HepG2 (cell line): ENCODE data around the gene SLC35F4. TPM values are rescaled to one million over a fixed set of nuclear protein-coding genes. Genes with fewer than 3 reads are reported as not detected.

ENCODE experiments used
- ATAC-seq: fragments of 200-7000 bp; cut with Tn5 transposase; 3 replicates; pipeline ENCODE4 v1.9.1; 2020; ENCODE audit warnings: mild to moderate bottlenecking, moderate library complexity
- BruUV-seq: library from RNA; stranded (reverse); fragments of 400-500 nt; replicated peaks from 2 replicates; lab custom pipeline; 2021; lab: Mats Ljungman, UMichigan
- CTCF ChIA-PET: fragments of 300-600 bp; formaldehyde crosslinking; extraction: SDS; loops from one replicate; lab custom pipeline; 2021; ENCODE audit warnings: low total read pairs, inconsistent platforms, low intra/inter-chr PET ratio; lab: Yijun Ruan, JAX
- POLR2A ChIA-PET: fragments of 350-600 bp; sonication (Branson Sonifier 250); formaldehyde crosslinking; loops from one replicate; lab custom pipeline; 2020; ENCODE audit warnings: antibody characterized with exemption, inconsistent platforms; lab: Yijun Ruan, JAX
- DNase-seq: peaks from one replicate; pipeline ENCODE4 v3.0.0-alpha.2; 2015; ENCODE audit warnings: low spot score
- FAIRE-seq: peaks from 3 replicates; lab custom pipeline; 2011; peaks lifted over from hg19 to GRCh38; lab: Jason Lieb, UNC
- H2AFZ ChIP-seq: one replicate; pipeline ENCODE4 v1.6.1; 2011; ENCODE audit warnings: low read length, inconsistent platforms
- H3K27ac ChIP-seq: fragments of 300-600 bp; 3 replicates; pipeline ENCODE4 v1.8.0; 2011; ENCODE audit warnings: mixed run types, mild to moderate bottlenecking, mixed read lengths, low read length, inconsistent platforms; ENCODE audit not compliant: insufficient read depth; ENCODE audit errors: extremely low read length
- H3K27me3 ChIP-seq, 2 experiments: fragments of 200-600 bp in 1 of 2; 2 replicates in 1 of 2; 3 replicates in 1 of 2; pipeline versions ENCODE4 v1.6.0 to v1.8.0; 2011; ENCODE audit warnings: low read length in 2 of 2, mild to moderate bottlenecking in 2 of 2, moderate library complexity in 2 of 2, inconsistent platforms in 1 of 2; ENCODE audit not compliant: insufficient read depth in 2 of 2, control insufficient read depth in 1 of 2
- H3K36me3 ChIP-seq, 2 experiments: fragments of 200-600 bp in 1 of 2; replicated peaks in 1 of 2; 2 replicates in 1 of 2; 3 replicates in 1 of 2; pipeline versions ENCODE4 v1.5.1 to v1.8.0; 2011; ENCODE audit warnings: low read length in 2 of 2, inconsistent platforms in 1 of 2; ENCODE audit not compliant: insufficient read depth in 2 of 2, control insufficient read depth in 1 of 2
- H3K4me1 ChIP-seq: 2 replicates; pipeline ENCODE4 v1.5.1; 2012; ENCODE audit warnings: low read length, inconsistent platforms; ENCODE audit not compliant: insufficient read depth
- H3K4me2 ChIP-seq: 2 replicates; pipeline ENCODE4 v1.6.0; 2011; ENCODE audit warnings: low read depth, low read length, inconsistent platforms
- H3K4me3 ChIP-seq, 3 experiments: fragments of 200-600 bp in 1 of 3; sonication (generic), shearing (Covaris generic) in 1 of 3; replicated peaks in 1 of 3; 2 replicates each; pipeline ENCODE4 v1.5.1; 2011 to 2016; ENCODE audit warnings: low read length in 3 of 3, inconsistent platforms in 2 of 3, low read depth in 2 of 3, mild to moderate bottlenecking in 2 of 3, control low read depth in 1 of 3, mixed read lengths in 1 of 3; ENCODE audit not compliant: insufficient read depth in 1 of 3
- H3K79me2 ChIP-seq: one replicate; pipeline ENCODE4 v1.6.1; 2011; ENCODE audit warnings: low read length, inconsistent platforms; ENCODE audit not compliant: insufficient read depth
- H3K9ac ChIP-seq: 2 replicates; pipeline ENCODE4 v1.6.0; 2011; ENCODE audit warnings: mild to moderate bottlenecking, low read depth, low read length, inconsistent platforms; ENCODE audit not compliant: insufficient read depth
- H3K9me3 ChIP-seq: 2 replicates; pipeline ENCODE4 v1.5.1; 2012; ENCODE audit warnings: mild to moderate bottlenecking, low read length
- H4K20me1 ChIP-seq: 2 replicates; pipeline ENCODE4 v1.6.0; 2011; ENCODE audit warnings: inconsistent platforms, mild to moderate bottlenecking, low read length, moderate library complexity; ENCODE audit not compliant: insufficient read depth
- ASH2L ChIP-seq: fragments of 300-600, 200-600 bp; sonication (generic); IDR thresholded peaks from 2 replicates; pipeline ENCODE4 v1.7.0; 2017; ENCODE audit warnings: low read depth, mild to moderate bottlenecking, moderate library complexity, mixed read lengths, low read length; ENCODE audit not compliant: insufficient read length
- ATAD3A ChIP-seq: sonication (generic); formaldehyde crosslinking; IDR thresholded peaks from 2 replicates; pipeline ENCODE4 v1.4.0; 2020; ENCODE audit warnings: missing genetic modification reagents
- CC2D1A ChIP-seq: sonication (generic); formaldehyde crosslinking; IDR thresholded peaks from 2 replicates; pipeline ENCODE4 v1.8.1; 2023; ENCODE audit warnings: mild to moderate bottlenecking, missing genetic modification reagents
- ETV6 ChIP-seq: sonication (generic); formaldehyde crosslinking; conservative IDR thresholded peaks from 2 replicates; pipeline ENCODE4 v1.4.0; 2020; ENCODE audit warnings: missing genetic modification reagents
- GZF1 ChIP-seq: sonication (generic); formaldehyde crosslinking; IDR thresholded peaks from 2 replicates; pipeline ENCODE4 v1.5.1; 2020; ENCODE audit warnings: mild to moderate bottlenecking, missing genetic modification reagents
- HDAC1 ChIP-seq: sonication (generic); formaldehyde crosslinking; IDR thresholded peaks from 2 replicates; pipeline ENCODE4 v1.5.1; 2020; ENCODE audit warnings: mild to moderate bottlenecking, missing genetic modification reagents
- KDM5B ChIP-seq: sonication (generic); formaldehyde crosslinking; IDR thresholded peaks from 2 replicates; pipeline ENCODE4 v1.4.0; 2020; ENCODE audit warnings: missing genetic modification reagents, mild to moderate bottlenecking, borderline replicate concordance
- PATZ1 ChIP-seq: sonication (generic); formaldehyde crosslinking; IDR thresholded peaks from 2 replicates; pipeline ENCODE4 v1.4.0; 2020; ENCODE audit warnings: missing genetic modification reagents
- POGZ ChIP-seq: sonication (generic); formaldehyde crosslinking; IDR thresholded peaks from 2 replicates; pipeline ENCODE4 v1.4.0; 2020; ENCODE audit warnings: mild to moderate bottlenecking, missing genetic modification reagents
- RFXANK ChIP-seq: IDR thresholded peaks from 2 replicates; pipeline ENCODE4 v1.6.1; 2016
- SMAD1 ChIP-seq: sonication (generic); formaldehyde crosslinking; IDR thresholded peaks from 2 replicates; pipeline ENCODE4 v1.4.0; 2020; ENCODE audit warnings: missing genetic modification reagents, low read depth, mild to moderate bottlenecking, borderline replicate concordance
- U2AF1 ChIP-seq: fragments of 200-400 bp; formaldehyde crosslinking; optimal IDR thresholded peaks from 2 replicates; pipeline ENCODE3; 2017; ENCODE audit warnings: mild to moderate bottlenecking, low read depth, low read length
- YEATS4 ChIP-seq: sonication (generic); formaldehyde crosslinking; IDR thresholded peaks from 2 replicates; pipeline ENCODE4 v1.4.0; 2020; ENCODE audit warnings: missing genetic modification reagents, borderline replicate concordance
- ZBTB42 ChIP-seq: sonication (generic); formaldehyde crosslinking; IDR thresholded peaks from 2 replicates; pipeline ENCODE4 v1.5.0; 2020; ENCODE audit warnings: mild to moderate bottlenecking, missing genetic modification reagents
- ZNF225 ChIP-seq: sonication (generic); formaldehyde crosslinking; IDR thresholded peaks from 2 replicates; pipeline ENCODE4 v1.4.0; 2020; ENCODE audit warnings: mild to moderate bottlenecking, missing genetic modification reagents
- ZNF451 ChIP-seq: sonication (generic); formaldehyde crosslinking; IDR thresholded peaks from 2 replicates; pipeline ENCODE4 v1.5.0; 2020; ENCODE audit warnings: mild to moderate bottlenecking, missing genetic modification reagents
- ZNF788 ChIP-seq: sonication (generic); formaldehyde crosslinking; IDR thresholded peaks from 2 replicates; pipeline ENCODE4 v1.5.0; 2020; ENCODE audit warnings: mild to moderate bottlenecking, missing genetic modification reagents, borderline replicate concordance
- WGBS: methylation state at CpG from one replicate; pipeline ENCODE4 v1.1.6; 2017; ENCODE audit warnings: low lambda C conversion rate; 5-methylcytosine and 5-hydroxymethylcytosine counted together
- in situ Hi-C: cut with HindIII; loops from 2 replicates; pipeline ENCODE4 v1.10.0; 2017; ENCODE audit warnings: low pct_unique_long_range_greater_than_20kb; ENCODE audit not compliant: extremely low pct_ligation_motif_present
- intact Hi-C: fragments of 100-400 bp; cut with micrococcal nuclease; formaldehyde crosslinking; loops from one replicate; pipeline ENCODE4 v1.10.0; 2022; ENCODE audit not compliant: unreplicated experiment
- polyA plus RNA-seq, 8 experiments: library from polyadenylated mRNA; depleted of rRNA in 3 of 8; stranded (reverse) in 7 of 8; unstranded in 1 of 8; fragments of >200 nt; fragmentation: Illumina TruSeq in 4 of 8; extraction: Trizol in 4 of 8; gene quantifications; 2 replicates each; pipeline versions ENCODE4 v1.2.1 to v1.2.3, GENCODE V29; 2011 to 2016; ENCODE audit warnings: low read depth in 4 of 8, missing spikeins in 1 of 8, mixed read lengths in 1 of 8; ENCODE audit not compliant: insufficient read depth in 1 of 8
- total RNA-seq, 5 experiments: library from RNA; depleted of rRNA; stranded (reverse); fragments of >200 nt; fragmentation: Illumina TruSeq; extraction: Trizol; gene quantifications; 2 replicates each; pipeline ENCODE4 v1.2.3, GENCODE V29; 2016; ENCODE audit warnings: low read depth in 1 of 5
- TF ChIP-seq, protein P1 (sequence below): sonication (generic); formaldehyde crosslinking; IDR thresholded peaks from 2 replicates; pipeline ENCODE4 v1.4.0; 2020; ENCODE audit warnings: missing genetic modification reagents, borderline replicate concordance
- TF ChIP-seq, protein P2 (sequence below): sonication (generic); formaldehyde crosslinking; IDR thresholded peaks from 2 replicates; pipeline ENCODE4 v1.8.0; 2023; ENCODE audit warnings: mild to moderate bottlenecking, missing genetic modification reagents
- TF ChIP-seq, protein P3 (sequence below): sonication (generic); formaldehyde crosslinking; conservative IDR thresholded peaks from 2 replicates; pipeline ENCODE4 v1.8.0; 2022; ENCODE audit warnings: missing genetic modification reagents

SLC35F4 gene
- total and polyA plus RNA-seq, 2 of the 13 experiments (the other 11 are each of a cell fraction or from before 2014, with no cell fraction given): not detected

- TF ChIP-seq YEATS4 (CRISPR knock-in tag) (no peak), GZF1 (CRISPR knock-in tag) (no peak)
- TF ChIP-seq, protein P1, sequence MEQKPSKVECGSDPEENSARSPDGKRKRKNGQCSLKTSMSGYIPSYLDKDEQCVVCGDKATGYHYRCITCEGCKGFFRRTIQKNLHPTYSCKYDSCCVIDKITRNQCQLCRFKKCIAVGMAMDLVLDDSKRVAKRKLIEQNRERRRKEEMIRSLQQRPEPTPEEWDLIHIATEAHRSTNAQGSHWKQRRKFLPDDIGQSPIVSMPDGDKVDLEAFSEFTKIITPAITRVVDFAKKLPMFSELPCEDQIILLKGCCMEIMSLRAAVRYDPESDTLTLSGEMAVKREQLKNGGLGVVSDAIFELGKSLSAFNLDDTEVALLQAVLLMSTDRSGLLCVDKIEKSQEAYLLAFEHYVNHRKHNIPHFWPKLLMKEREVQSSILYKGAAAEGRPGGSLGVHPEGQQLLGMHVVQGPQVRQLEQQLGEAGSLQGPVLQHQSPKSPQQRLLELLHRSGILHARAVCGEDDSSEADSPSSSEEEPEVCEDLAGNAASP: no peak
Measured at GRCh38 chr14:57822081-57822480, 43.8 kb downstream of the SLC35F4 start (continued).

DNA sequence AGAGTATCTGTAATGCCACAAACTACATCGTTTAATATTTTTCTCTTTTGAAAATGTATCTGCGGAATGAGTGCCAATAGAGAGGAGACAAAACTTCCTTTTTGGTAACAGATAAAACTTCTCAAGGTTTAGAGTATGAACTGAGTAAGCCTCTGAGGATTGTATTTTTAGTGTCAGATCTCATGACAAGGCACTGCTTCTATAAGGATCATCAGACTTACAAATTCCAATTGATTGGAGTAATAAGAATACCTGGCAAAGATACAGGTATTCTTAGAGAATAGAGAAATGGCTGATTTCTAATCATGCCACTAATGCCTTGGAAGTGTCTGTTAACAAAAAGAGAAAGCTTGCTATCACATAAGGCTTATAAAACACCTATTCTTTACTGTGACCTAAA, 45.3 kb downstream of the SLC35F4 start:
- no peak overlapping the region for H2AFZ ChIP-seq
- H3K27me3 ChIP-seq: no peaks in the 10 kb centered on the region; a peak in 1 of 5 replicates
- no TSS peak for BruUV-seq
- no peaks in the 10 kb centered on the region for H3K79me2 ChIP-seq
- H3K4me1 ChIP-seq: no peaks in the 10 kb centered on the region
- POLR2A ChIA-PET: no interaction called here
- no peaks in the 10 kb centered on the region for H4K20me1 ChIP-seq
- H3K4me2 ChIP-seq: no peak overlapping the region
- no peaks in the 10 kb centered on the region for H3K36me3 ChIP-seq
- no peaks in the 10 kb centered on the region for H3K9me3 ChIP-seq
- FAIRE-seq (no peak), ATAC-seq (no peak), DNase-seq (no peak)
- WGBS: 0% methylated on average over 2 of the region's 2 CpGs
- no peak overlapping the region for H3K9ac ChIP-seq
- intact Hi-C loops (no loop called here), in situ Hi-C loops (no loop called here)
- CTCF ChIA-PET: no interaction called here
- H3K4me3 ChIP-seq: no peak overlapping the region
- H3K27ac ChIP-seq: no peak overlapping the region
- no peak for TF ChIP-seq ZNF451 (CRISPR knock-in tag)
- TF ChIP-seq HDAC1 (CRISPR knock-in tag): no peak
- no peak for TF ChIP-seq ZBTB42
- TF ChIP-seq CC2D1A (CRISPR knock-in tag): no peak
- no peak for TF ChIP-seq PATZ1 (CRISPR knock-in tag)
- no peak for TF ChIP-seq ASH2L
- no peak for TF ChIP-seq SMAD1 (CRISPR knock-in tag)
- no peak for TF ChIP-seq ZNF225
- TF ChIP-seq, protein P2, sequence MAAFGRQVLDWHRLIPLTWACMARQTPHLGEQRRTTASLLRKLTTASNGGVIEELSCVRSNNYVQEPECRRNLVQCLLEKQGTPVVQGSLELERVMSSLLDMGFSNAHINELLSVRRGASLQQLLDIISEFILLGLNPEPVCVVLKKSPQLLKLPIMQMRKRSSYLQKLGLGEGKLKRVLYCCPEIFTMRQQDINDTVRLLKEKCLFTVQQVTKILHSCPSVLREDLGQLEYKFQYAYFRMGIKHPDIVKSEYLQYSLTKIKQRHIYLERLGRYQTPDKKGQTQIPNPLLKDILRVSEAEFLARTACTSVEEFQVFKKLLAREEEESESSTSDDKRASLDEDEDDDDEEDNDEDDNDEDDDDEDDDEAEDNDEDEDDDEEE (CRISPR knock-in tag): no peak
- TF ChIP-seq, protein P3, sequence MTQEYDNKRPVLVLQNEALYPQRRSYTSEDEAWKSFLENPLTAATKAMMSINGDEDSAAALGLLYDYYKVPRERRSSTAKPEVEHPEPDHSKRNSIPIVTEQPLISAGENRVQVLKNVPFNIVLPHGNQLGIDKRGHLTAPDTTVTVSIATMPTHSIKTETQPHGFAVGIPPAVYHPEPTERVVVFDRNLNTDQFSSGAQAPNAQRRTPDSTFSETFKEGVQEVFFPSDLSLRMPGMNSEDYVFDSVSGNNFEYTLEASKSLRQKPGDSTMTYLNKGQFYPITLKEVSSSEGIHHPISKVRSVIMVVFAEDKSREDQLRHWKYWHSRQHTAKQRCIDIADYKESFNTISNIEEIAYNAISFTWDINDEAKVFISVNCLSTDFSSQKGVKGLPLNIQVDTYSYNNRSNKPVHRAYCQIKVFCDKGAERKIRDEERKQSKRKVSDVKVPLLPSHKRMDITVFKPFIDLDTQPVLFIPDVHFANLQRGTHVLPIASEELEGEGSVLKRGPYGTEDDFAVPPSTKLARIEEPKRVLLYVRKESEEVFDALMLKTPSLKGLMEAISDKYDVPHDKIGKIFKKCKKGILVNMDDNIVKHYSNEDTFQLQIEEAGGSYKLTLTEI: no peak
- TF ChIP-seq KDM5B (CRISPR knock-in tag): no peak
- TF ChIP-seq U2AF1: no peak
- TF ChIP-seq ATAD3A: no peak
- TF ChIP-seq POGZ: no peak
- TF ChIP-seq ZNF788 (CRISPR knock-in tag): no peak
- no peak for TF ChIP-seq RFXANK (CRISPR knock-in tag)
- TF ChIP-seq ETV6 (CRISPR knock-in tag): no peak
